Muscle layer of duodenum (tissue), 2 donors: Measurements from ENCODE around the gene ANKS6.

Experiments
- H3K27ac ChIP-seq: one replicate; pipeline ENCODE4 v1.7.0; 2013; ENCODE audit warnings: mild to moderate bottlenecking, low read length
- H3K27me3 ChIP-seq: one replicate; pipeline ENCODE4 v1.7.0; 2013; ENCODE audit warnings: low read depth, mild to moderate bottlenecking, control low read depth, low read length
- H3K36me3 ChIP-seq, 2 donors: one replicate each; pipeline ENCODE4 v1.7.0; 2013; ENCODE audit warnings: low read length in 2 of 2, control low read depth in 1 of 2, mild to moderate bottlenecking in 1 of 2; ENCODE audit not compliant: insufficient read depth in 2 of 2, control insufficient read depth in 1 of 2
- H3K4me1 ChIP-seq, 2 donors: one replicate each; pipeline ENCODE4 v1.7.0; 2013; ENCODE audit warnings: low read length in 2 of 2, mild to moderate bottlenecking in 2 of 2, control low read depth in 1 of 2, moderate library complexity in 1 of 2; ENCODE audit not compliant: insufficient read depth in 2 of 2, control insufficient read depth in 1 of 2
- H3K4me3 ChIP-seq, 2 donors: one replicate each; pipeline ENCODE4 v1.7.0; 2013; ENCODE audit warnings: low read length in 2 of 2, low read depth in 1 of 2, mild to moderate bottlenecking in 1 of 2
- H3K9me3 ChIP-seq, 2 donors: one replicate each; pipeline ENCODE4 v1.7.0; 2013; ENCODE audit warnings: low read length in 2 of 2, control low read depth in 1 of 2, mild to moderate bottlenecking in 1 of 2; ENCODE audit not compliant: control insufficient read depth in 1 of 2
- donor health status: healthy.

Gene ANKS6

GRCh38 chr9:98796364-98797101 is at the start of gene ANKS6:
TSS of gene ANKS6 (minus strand) at chr9:98796555. CDS start at chr9:98796491, 64 bp downstream.
- Histone ChIP-seq H3K4me1 (peaks cover 11 to 12% of the 10 kb centered on the region in 2 donors), H3K27me3 (no peaks in the 10 kb centered on the region), H3K9me3 (no peaks in the 10 kb centered on the region), H3K27ac (no peak within 1 kb of the TSS), H3K36me3 (no peaks in the 10 kb centered on the region), H3K4me3 (peak within 1 kb of the TSS; percentile 61 to 74)

- Histone ChIP-seq H3K4me1 (no peaks in the 10 kb centered on the region), H3K4me3 (no peak overlapping the region), H3K9me3 (no peaks in the 10 kb centered on the region), H3K27ac (no peak overlapping the region), H3K27me3 (no peaks in the 10 kb centered on the region), H3K36me3 (peaks cover 0 to 13% of the 10 kb centered on the region in 2 donors)
These were observed 49.7 kb upstream of the ANKS6 start for GRCh38 chr9:98846081-98846480.

DNA sequence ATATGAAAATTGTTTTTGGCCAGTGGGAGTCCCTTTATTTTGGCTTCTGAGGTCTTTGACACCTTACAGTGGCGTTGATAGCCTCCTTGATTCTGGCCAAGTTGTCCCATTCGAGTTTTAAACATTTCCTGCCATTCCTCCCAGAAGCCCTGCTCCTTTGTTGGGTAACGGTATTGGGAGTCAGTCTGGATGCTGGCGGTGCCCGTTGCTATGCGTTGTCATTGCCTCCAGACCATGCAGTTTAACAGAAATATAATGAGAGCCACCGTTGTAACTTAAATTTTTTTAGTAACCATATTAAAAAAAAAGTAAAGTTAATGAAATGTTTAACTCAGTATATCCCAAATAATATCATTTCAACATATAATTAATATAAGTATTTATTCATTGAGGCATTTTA is 46.2 kb upstream of the ANKS6 start:
- H3K4me1 ChIP-seq = no peaks in the 10 kb centered on the region
- no peaks in the 10 kb centered on the region for H3K27me3 ChIP-seq
- H3K36me3 ChIP-seq = peaks cover under 1 to 25% of the 10 kb centered on the region in 2 donors
- H3K9me3 ChIP-seq = no peaks in the 10 kb centered on the region
- H3K27ac ChIP-seq = no peak overlapping the region
- H3K4me3 ChIP-seq = no peak overlapping the region

GRCh38 chr9:98839724-98840123 is 43.4 kb upstream of the ANKS6 start:
- no peaks in the 10 kb centered on the region for H3K4me1 ChIP-seq
- no peaks in the 10 kb centered on the region for H3K9me3 ChIP-seq
- H3K36me3 ChIP-seq = peaks cover 7 to 20% of the 10 kb centered on the region in 2 donors
- H3K27me3 ChIP-seq = no peaks in the 10 kb centered on the region
- H3K4me3 ChIP-seq = no peak overlapping the region
- H3K27ac ChIP-seq = no peak overlapping the region

- Histone ChIP-seq H3K27ac (no peak overlapping the region), H3K9me3 (no peaks in the 10 kb centered on the region), H3K36me3 (peaks cover 7 to 17% of the 10 kb centered on the region in 2 donors), H3K27me3 (no peaks in the 10 kb centered on the region), H3K4me1 (no peaks in the 10 kb centered on the region), H3K4me3 (no peak overlapping the region)
These were observed 42.7 kb upstream of the ANKS6 start for GRCh38 chr9:98838868-98839565.

GRCh38 chr9:98838155-98838867 is 42.0 kb upstream of the ANKS6 start:
- Histone ChIP-seq H3K4me1 (no peaks in the 10 kb centered on the region), H3K27me3 (no peaks in the 10 kb centered on the region), H3K27ac (no peak overlapping the region), H3K9me3 (no peaks in the 10 kb centered on the region), H3K4me3 (no peak overlapping the region), H3K36me3 (peaks cover 7 to 17% of the 10 kb centered on the region in 2 donors)

- Histone ChIP-seq H3K4me1 (no peaks in the 10 kb centered on the region), H3K27me3 (no peaks in the 10 kb centered on the region)
These were observed 41.2 kb upstream of the ANKS6 start for GRCh38 chr9:98837516-98837915.

GRCh38 chr9:98836206-98836605 is 39.9 kb upstream of the ANKS6 start:
- no peak overlapping the region for H3K27ac ChIP-seq
- no peak overlapping the region for H3K4me3 ChIP-seq
- H3K4me1 ChIP-seq = no peaks in the 10 kb centered on the region
- H3K27me3 ChIP-seq = no peaks in the 10 kb centered on the region
- H3K9me3 ChIP-seq = no peaks in the 10 kb centered on the region
- H3K36me3 ChIP-seq = peaks cover 10 to 17% of the 10 kb centered on the region in 2 donors

More at GRCh38 chr9:98837516-98837915, 41.2 kb upstream of the ANKS6 start:
- H3K9me3 ChIP-seq = no peaks in the 10 kb centered on the region
- no peak overlapping the region for H3K4me3 ChIP-seq
- H3K27ac ChIP-seq = no peak overlapping the region
- H3K36me3 ChIP-seq = peaks cover 9 to 17% of the 10 kb centered on the region in 2 donors

- no peak overlapping the region for H3K4me3 ChIP-seq
- H3K4me1 ChIP-seq = no peaks in the 10 kb centered on the region
- no peaks in the 10 kb centered on the region for H3K27me3 ChIP-seq
These were observed 38.0 kb upstream of the ANKS6 start for GRCh38 chr9:98834386-98834785.

DNA sequence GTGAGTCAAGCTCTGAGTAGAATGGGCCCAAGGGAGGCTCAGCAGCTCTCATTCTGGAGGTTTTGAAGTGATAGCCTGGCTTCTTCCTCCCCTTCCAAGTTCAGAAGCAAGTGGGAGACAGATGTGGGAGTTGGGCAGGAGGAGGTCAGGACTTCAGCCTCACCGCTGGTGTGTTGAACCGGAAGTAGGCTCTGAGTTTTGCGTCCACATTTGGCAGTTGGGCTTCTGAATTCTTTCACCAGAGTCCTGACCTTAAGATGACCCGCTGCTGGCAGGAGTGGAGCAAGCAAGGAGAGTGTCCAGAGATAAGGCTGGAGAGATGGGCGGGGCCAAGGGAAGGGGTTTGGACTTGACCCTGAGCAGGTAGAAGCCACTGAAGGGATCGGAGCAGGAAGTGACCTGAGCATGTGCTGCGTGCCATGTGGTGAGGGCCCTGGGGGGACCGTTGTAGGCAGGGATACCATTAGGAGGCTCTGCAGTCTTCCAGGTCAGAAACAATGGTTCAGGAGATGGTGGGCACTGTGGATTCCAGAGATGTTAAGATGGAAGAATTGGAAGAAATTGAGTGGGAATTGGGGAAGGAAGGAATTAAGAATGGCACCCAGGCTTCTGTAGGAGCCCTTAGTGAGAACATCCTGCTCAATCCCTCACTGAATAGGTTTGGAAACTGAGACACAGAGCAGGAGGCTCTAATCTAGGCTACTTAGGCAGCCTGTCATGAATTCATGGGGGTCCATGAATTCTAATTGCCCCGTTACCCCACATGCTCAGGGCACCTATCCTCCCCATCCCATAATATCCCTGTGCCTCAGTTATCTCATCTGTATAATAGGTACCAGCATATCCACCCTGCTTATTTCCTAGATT is 37.0 kb upstream of the ANKS6 start:
- Histone ChIP-seq H3K4me3 (no peak overlapping the region), H3K36me3 (peaks cover 10% of the 10 kb centered on the region in 2 donors), H3K9me3 (no peaks in the 10 kb centered on the region), H3K4me1 (no peaks in the 10 kb centered on the region), H3K27me3 (no peaks in the 10 kb centered on the region), H3K27ac (no peak overlapping the region)

More at GRCh38 chr9:98834386-98834785, 38.0 kb upstream of the ANKS6 start:
- Histone ChIP-seq H3K9me3 (no peaks in the 10 kb centered on the region), H3K27ac (no peak overlapping the region), H3K36me3 (peaks cover 10 to 13% of the 10 kb centered on the region in 2 donors)
